Mammary epithelial cell (primary cell): ENCODE results near the gene CUX1.

Experiments used
- EZH2 ChIP-seq: IDR thresholded peaks from 2 replicates; pipeline ENCODE4 v1.6.1; 2012; ENCODE audit warnings: low read length, inconsistent platforms, borderline replicate concordance
- TF ChIP-seq, protein P1 (sequence below), 2 donors: IDR thresholded peaks in 1 of 2; conservative IDR thresholded peaks in 1 of 2; 2 replicates each; pipeline ENCODE4 v1.5.1; 2011 to 2012; ENCODE audit warnings: inconsistent platforms in 2 of 2, low read length in 2 of 2, mild to moderate bottlenecking in 2 of 2, control low read depth in 1 of 2, low read depth in 1 of 2; ENCODE audit not compliant: insufficient read depth in 1 of 2; ENCODE audit errors: extremely low read depth in 1 of 2

DNA sequence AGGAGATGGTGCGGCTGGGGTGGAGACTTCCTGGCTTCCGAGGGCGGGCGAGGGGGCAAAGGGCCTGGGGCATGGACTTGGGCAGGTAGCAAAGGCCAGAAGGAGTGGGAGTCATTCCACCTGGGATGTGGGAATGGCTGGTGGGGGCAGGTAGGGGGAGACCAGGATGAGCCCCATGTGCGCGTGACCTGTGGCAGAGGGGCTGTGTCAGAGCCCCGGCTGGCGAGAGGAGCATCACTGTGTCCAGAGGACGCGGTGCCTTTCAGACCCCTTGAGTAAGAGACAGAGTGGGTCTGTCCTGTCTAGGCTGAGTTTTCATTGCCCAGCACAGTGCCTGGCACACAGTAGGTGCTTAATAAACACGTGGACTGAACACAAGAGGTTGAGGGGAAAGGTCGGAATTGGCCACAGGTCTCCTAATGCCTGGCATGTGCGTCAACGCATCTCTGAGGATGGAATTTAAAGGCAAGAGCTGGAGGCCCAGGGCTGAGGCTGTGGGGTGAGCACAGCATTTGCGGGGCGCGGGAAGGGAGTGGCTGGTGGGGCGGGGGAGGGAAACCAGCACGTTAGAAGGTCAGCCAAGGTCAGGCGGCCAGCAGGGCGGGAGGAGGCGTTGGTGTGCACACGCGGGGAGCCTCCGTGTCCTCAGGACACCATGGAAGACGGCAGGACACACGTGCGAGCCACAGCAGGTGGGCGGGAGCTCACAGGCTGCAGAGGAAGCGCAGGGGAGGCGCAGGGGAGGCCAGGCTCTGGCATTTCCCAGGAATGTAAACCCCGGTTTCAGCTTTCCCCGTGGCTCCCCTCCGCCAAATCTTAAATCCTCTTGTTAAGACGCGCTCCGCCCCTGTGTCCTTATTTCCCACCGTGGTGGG lies 51.8 kb downstream of the CUX1 start:
- TF ChIP-seq, protein P1, sequence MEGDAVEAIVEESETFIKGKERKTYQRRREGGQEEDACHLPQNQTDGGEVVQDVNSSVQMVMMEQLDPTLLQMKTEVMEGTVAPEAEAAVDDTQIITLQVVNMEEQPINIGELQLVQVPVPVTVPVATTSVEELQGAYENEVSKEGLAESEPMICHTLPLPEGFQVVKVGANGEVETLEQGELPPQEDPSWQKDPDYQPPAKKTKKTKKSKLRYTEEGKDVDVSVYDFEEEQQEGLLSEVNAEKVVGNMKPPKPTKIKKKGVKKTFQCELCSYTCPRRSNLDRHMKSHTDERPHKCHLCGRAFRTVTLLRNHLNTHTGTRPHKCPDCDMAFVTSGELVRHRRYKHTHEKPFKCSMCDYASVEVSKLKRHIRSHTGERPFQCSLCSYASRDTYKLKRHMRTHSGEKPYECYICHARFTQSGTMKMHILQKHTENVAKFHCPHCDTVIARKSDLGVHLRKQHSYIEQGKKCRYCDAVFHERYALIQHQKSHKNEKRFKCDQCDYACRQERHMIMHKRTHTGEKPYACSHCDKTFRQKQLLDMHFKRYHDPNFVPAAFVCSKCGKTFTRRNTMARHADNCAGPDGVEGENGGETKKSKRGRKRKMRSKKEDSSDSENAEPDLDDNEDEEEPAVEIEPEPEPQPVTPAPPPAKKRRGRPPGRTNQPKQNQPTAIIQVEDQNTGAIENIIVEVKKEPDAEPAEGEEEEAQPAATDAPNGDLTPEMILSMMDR (conservative IDR thresholded peaks at IDR 0.05 in 1 of 2, IDR thresholded peaks at IDR 0.05 in 1 of 2; ENCODE audit: extremely low read depth in 1 of 2, insufficient read depth in 1 of 2, low read depth in 1 of 2, low read length in 2 of 2) = no peak
- no peak for TF ChIP-seq EZH2
